PFSK-1 (cell line): ENCODE results near the gene SMIM8.

Experiments
- FOXP2 ChIP-seq: optimal IDR thresholded peaks from 2 replicates; pipeline ENCODE3; 2011; ENCODE audit warnings: borderline replicate concordance, control low read depth, inconsistent platforms; ENCODE audit not compliant: insufficient read depth; ENCODE audit errors: extremely low read length, extremely low read depth
- POLR2AphosphoS5 ChIP-seq: IDR thresholded peaks from 2 replicates; pipeline ENCODE4 v1.6.1; 2012; ENCODE audit warnings: low read depth, mild to moderate bottlenecking, control low read depth, low read length, moderate library complexity
- TF ChIP-seq, protein P1 (sequence below), 2 experiments: IDR thresholded peaks; 2 replicates each; pipeline versions ENCODE4 v1.6.1 to v1.8.0; 2011 to 2012; ENCODE audit warnings: low read depth in 2 of 2, low read length in 2 of 2, control low read depth in 1 of 2, inconsistent platforms in 1 of 2, mild to moderate bottlenecking in 1 of 2, moderate library complexity in 1 of 2; ENCODE audit not compliant: insufficient read depth in 1 of 2

DNA sequence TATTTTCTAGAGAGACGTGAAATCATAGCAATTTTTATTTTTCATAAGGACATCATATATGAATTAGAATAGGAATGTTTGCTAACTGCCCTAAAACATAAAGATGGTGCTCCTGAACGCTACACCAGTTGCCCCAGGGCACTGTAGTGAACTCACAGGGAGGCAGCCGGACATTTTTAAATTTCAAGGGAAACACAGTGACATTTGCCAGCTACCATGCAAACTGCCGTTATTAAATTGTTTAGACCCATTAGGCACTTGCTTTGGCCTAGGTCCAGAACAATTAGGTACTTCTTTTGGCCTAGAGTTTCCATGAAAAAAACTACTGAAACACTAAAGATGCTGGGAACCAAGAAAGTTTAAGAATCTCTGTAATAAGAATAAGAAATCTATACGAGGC lies 60.5 kb downstream of the SMIM8 start:
- TF ChIP-seq POLR2AphosphoS5 (no peak), FOXP2 (no peak)
- TF ChIP-seq, protein P1, sequence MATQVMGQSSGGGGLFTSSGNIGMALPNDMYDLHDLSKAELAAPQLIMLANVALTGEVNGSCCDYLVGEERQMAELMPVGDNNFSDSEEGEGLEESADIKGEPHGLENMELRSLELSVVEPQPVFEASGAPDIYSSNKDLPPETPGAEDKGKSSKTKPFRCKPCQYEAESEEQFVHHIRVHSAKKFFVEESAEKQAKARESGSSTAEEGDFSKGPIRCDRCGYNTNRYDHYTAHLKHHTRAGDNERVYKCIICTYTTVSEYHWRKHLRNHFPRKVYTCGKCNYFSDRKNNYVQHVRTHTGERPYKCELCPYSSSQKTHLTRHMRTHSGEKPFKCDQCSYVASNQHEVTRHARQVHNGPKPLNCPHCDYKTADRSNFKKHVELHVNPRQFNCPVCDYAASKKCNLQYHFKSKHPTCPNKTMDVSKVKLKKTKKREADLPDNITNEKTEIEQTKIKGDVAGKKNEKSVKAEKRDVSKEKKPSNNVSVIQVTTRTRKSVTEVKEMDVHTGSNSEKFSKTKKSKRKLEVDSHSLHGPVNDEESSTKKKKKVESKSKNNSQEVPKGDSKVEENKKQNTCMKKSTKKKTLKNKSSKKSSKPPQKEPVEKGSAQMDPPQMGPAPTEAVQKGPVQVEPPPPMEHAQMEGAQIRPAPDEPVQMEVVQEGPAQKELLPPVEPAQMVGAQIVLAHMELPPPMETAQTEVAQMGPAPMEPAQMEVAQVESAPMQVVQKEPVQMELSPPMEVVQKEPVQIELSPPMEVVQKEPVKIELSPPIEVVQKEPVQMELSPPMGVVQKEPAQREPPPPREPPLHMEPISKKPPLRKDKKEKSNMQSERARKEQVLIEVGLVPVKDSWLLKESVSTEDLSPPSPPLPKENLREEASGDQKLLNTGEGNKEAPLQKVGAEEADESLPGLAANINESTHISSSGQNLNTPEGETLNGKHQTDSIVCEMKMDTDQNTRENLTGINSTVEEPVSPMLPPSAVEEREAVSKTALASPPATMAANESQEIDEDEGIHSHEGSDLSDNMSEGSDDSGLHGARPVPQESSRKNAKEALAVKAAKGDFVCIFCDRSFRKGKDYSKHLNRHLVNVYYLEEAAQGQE (IDR thresholded peaks at IDR 0.05; ENCODE audit: insufficient read depth in 1 of 2, low read depth in 2 of 2, low read length in 2 of 2): no peak
